Liver (tissue), 9 donors: Measurements from ENCODE around the gene OSBPL10. TPM values are rescaled to one million over a fixed set of nuclear protein-coding genes. Genes with fewer than 3 reads are reported as not detected.

Source experiments
- DNase-seq: peaks from one replicate; pipeline ENCODE4 v3.0.0-alpha.2; 2017; ENCODE audit warnings: low spot score
- H3K27ac ChIP-seq, 2 donors: one replicate each; pipeline ENCODE4 v1.7.0; 2013; ENCODE audit warnings: inconsistent platforms in 2 of 2, low read length in 2 of 2, control low read depth in 1 of 2, low read depth in 1 of 2, mild to moderate bottlenecking in 1 of 2
- H3K27me3 ChIP-seq, 4 donors: one replicate each; pipeline versions ENCODE4 v1.6.1 to v1.7.0; 2013; ENCODE audit warnings: low read length in 3 of 4, inconsistent platforms in 1 of 4, mild to moderate bottlenecking in 1 of 4, moderate library complexity in 1 of 4; ENCODE audit not compliant: control insufficient read depth in 4 of 4, insufficient read depth in 4 of 4
- H3K36me3 ChIP-seq, 4 donors: one replicate each; pipeline versions ENCODE4 v1.6.1 to v1.7.0; 2013; ENCODE audit warnings: low read length in 3 of 4, mild to moderate bottlenecking in 3 of 4, low read depth in 1 of 4, moderate library complexity in 1 of 4; ENCODE audit not compliant: control insufficient read depth in 4 of 4, insufficient read depth in 3 of 4
- H3K4me1 ChIP-seq, 4 donors: one replicate each; pipeline versions ENCODE4 v1.6.1 to v1.7.0; 2013; ENCODE audit warnings: low read length in 3 of 4, mild to moderate bottlenecking in 3 of 4, moderate library complexity in 1 of 4; ENCODE audit not compliant: control insufficient read depth in 4 of 4, insufficient read depth in 4 of 4
- H3K4me3 ChIP-seq, 3 donors: one replicate each; pipeline versions ENCODE4 v1.6.1 to v1.7.0; 2013; ENCODE audit warnings: low read length in 3 of 3, control low read depth in 1 of 3, low read depth in 1 of 3, mild to moderate bottlenecking in 1 of 3
- H3K9ac ChIP-seq, 2 donors: one replicate each; pipeline ENCODE4 v1.7.0; 2013; ENCODE audit warnings: low read length in 2 of 2, mild to moderate bottlenecking in 2 of 2, moderate library complexity in 2 of 2, control low read depth in 1 of 2, low read depth in 1 of 2
- H3K9me3 ChIP-seq, 4 donors: one replicate each; pipeline versions ENCODE4 v1.6.1 to v1.7.0; 2013; ENCODE audit warnings: low read length in 3 of 4; ENCODE audit not compliant: control insufficient read depth in 4 of 4
- ATF3 ChIP-seq: IDR thresholded peaks from 2 replicates; pipeline ENCODE4 v1.6.1; 2016; ENCODE audit warnings: antibody characterized with exemption
- CTCF ChIP-seq: fragments of 150-350 bp; IDR thresholded peaks from 2 replicates; pipeline ENCODE4 v1.5.1; 2017; ENCODE audit warnings: improper control_type of control experiment, low read depth, low read length; ENCODE audit not compliant: missing input control
- EGR1 ChIP-seq, 2 donors: IDR thresholded peaks; 2 replicates each; pipeline ENCODE4 v1.6.1; 2016 to 2018; ENCODE audit warnings: antibody characterized with exemption in 2 of 2, low read depth in 2 of 2
- FOXA2 ChIP-seq: IDR thresholded peaks from 2 replicates; pipeline ENCODE4 v1.6.1; 2016; ENCODE audit warnings: antibody characterized with exemption
- GABPA ChIP-seq, 2 donors: IDR thresholded peaks in 1 of 2; conservative IDR thresholded peaks in 1 of 2; 2 replicates each; pipeline ENCODE4 v1.6.1; 2016; ENCODE audit warnings: antibody characterized with exemption in 2 of 2, mild to moderate bottlenecking in 1 of 2, moderate library complexity in 1 of 2
- HNF4A ChIP-seq, 2 donors: conservative IDR thresholded peaks; 2 replicates each; pipeline ENCODE4 v1.6.1; 2016; ENCODE audit warnings: antibody characterized with exemption in 2 of 2, mild to moderate bottlenecking in 2 of 2
- HNF4G ChIP-seq: IDR thresholded peaks from 2 replicates; pipeline ENCODE4 v1.6.1; 2016; ENCODE audit warnings: antibody characterized with exemption
- JUND ChIP-seq, 2 donors: IDR thresholded peaks; 2 replicates each; pipeline ENCODE4 v1.6.1; 2016; ENCODE audit warnings: antibody characterized with exemption in 2 of 2
- NR2F2 ChIP-seq: IDR thresholded peaks from 2 replicates; pipeline ENCODE4 v1.6.1; 2016; ENCODE audit warnings: antibody characterized with exemption
- RAD21 ChIP-seq, 2 donors: IDR thresholded peaks; 2 replicates each; pipeline ENCODE4 v1.6.1; 2016; ENCODE audit warnings: antibody characterized with exemption in 2 of 2, mild to moderate bottlenecking in 2 of 2
- REST ChIP-seq: IDR thresholded peaks from 2 replicates; pipeline ENCODE4 v1.6.1; 2016; ENCODE audit warnings: antibody characterized with exemption, mild to moderate bottlenecking
- RXRA ChIP-seq, 2 donors: IDR thresholded peaks; 2 replicates each; pipeline ENCODE4 v1.6.1; 2017 to 2018; ENCODE audit warnings: antibody characterized with exemption in 2 of 2, mild to moderate bottlenecking in 1 of 2
- SP1 ChIP-seq: IDR thresholded peaks from 2 replicates; pipeline ENCODE4 v1.6.1; 2018; ENCODE audit warnings: antibody characterized with exemption, mild to moderate bottlenecking
- TAF1 ChIP-seq: conservative IDR thresholded peaks from 2 replicates; pipeline ENCODE4 v1.6.1; 2016; ENCODE audit warnings: antibody characterized with exemption, mild to moderate bottlenecking
- WGBS: extraction: QIAGEN DNeasy Blood & Tissue Kit; methylation state at CpG from one replicate; pipeline ENCODE4 v1.1.7; 2013; 5-methylcytosine and 5-hydroxymethylcytosine counted together
- polyA plus RNA-seq, 2 donors: library from polyadenylated mRNA; stranded (reverse) in 1 of 2; unstranded in 1 of 2; fragments of 200-250 nt in 1 of 2; fragments of >200 nt in 1 of 2; fragmentation: Nextera tagmentation in 1 of 2; extraction: Ambion mirVana in 1 of 2; gene quantifications; one replicate each; pipeline versions ENCODE4 v1.2.1 to v1.2.3, GENCODE V29; 2013 to 2015
- total RNA-seq, 2 donors: library from RNA; depleted of rRNA; stranded (reverse); fragments of >200 nt; gene quantifications; one replicate each; pipeline ENCODE4 v1.2.3, GENCODE V29; 2014
- TF ChIP-seq, protein P1 (sequence below): IDR thresholded peaks from 2 replicates; pipeline ENCODE4 v1.6.1; 2016; ENCODE audit warnings: antibody characterized with exemption
- donor health status: healthy.
- donor health status: healthy.
- donor health status: healthy.
- donor health status: healthy.
- donor health status: healthy.

The OSBPL10 gene
- total and polyA plus RNA-seq, 4 donors = 0.75 to 4.0 (median 1.7) TPM

DNA sequence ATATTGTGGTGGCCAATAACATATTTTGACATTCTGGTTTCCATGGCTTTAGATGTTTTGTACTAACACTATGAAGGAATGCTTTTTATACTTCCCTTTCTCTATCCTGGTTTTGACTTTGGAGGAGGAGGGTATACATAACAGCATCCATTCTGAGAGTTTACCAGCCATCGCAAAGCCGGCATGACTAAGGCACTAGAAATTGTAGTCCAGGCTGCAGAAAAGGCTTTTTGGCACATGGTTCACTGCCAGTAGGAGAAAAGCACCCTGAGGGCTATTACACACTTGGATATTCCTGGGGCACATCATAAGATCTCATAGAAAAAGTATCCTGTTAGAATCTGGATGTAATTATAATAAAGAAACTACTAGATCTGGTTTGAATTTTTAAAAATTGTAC, 346.6 kb downstream of the OSBPL10 start:
- Histone ChIP-seq H3K27ac (no peak overlapping the region), H3K36me3 (peaks cover 6 to 25% (median 11%) of the 10 kb centered on the region in 4 donors), H3K4me3 (no peak overlapping the region), H3K9ac (no peak overlapping the region), H3K27me3 (no peaks in the 10 kb centered on the region), H3K9me3 (no peaks in the 10 kb centered on the region), H3K4me1 (no peaks in the 10 kb centered on the region)
- TF ChIP-seq ATF3 = no peak
- no peak for TF ChIP-seq HNF4A (conservative IDR thresholded peaks at IDR 0.05)
- no peak for TF ChIP-seq RXRA (IDR thresholded peaks at IDR 0.05)
- no peak for TF ChIP-seq NR2F2
- TF ChIP-seq EGR1 (IDR thresholded peaks at IDR 0.05; ENCODE audit: low read depth in 2 of 2) = no peak
- no peak for TF ChIP-seq JUND (IDR thresholded peaks at IDR 0.05)
- TF ChIP-seq RAD21 (IDR thresholded peaks at IDR 0.05) = no peak
- no peak for TF ChIP-seq GABPA (IDR thresholded peaks at IDR 0.05 in 1 of 2, conservative IDR thresholded peaks at IDR 0.05 in 1 of 2)
- TF ChIP-seq HNF4G = no peak
- TF ChIP-seq CTCF = no peak
- TF ChIP-seq, protein P1, sequence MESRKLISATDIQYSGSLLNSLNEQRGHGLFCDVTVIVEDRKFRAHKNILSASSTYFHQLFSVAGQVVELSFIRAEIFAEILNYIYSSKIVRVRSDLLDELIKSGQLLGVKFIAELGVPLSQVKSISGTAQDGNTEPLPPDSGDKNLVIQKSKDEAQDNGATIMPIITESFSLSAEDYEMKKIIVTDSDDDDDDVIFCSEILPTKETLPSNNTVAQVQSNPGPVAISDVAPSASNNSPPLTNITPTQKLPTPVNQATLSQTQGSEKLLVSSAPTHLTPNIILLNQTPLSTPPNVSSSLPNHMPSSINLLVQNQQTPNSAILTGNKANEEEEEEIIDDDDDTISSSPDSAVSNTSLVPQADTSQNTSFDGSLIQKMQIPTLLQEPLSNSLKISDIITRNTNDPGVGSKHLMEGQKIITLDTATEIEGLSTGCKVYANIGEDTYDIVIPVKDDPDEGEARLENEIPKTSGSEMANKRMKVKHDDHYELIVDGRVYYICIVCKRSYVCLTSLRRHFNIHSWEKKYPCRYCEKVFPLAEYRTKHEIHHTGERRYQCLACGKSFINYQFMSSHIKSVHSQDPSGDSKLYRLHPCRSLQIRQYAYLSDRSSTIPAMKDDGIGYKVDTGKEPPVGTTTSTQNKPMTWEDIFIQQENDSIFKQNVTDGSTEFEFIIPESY = no peak
- TF ChIP-seq FOXA2 = no peak
- no peak for TF ChIP-seq REST
- no peak for TF ChIP-seq TAF1
- no peak for DNase-seq
- 95% methylated on average over 2 of the region's 2 CpGs for WGBS

- Histone ChIP-seq H3K4me1 (no peaks in the 10 kb centered on the region), H3K9me3 (no peaks in the 10 kb centered on the region), H3K4me3 (no peak overlapping the region), H3K9ac (no peak overlapping the region), H3K27me3 (no peaks in the 10 kb centered on the region), H3K36me3 (peaks cover 5 to 37% (median 24%) of the 10 kb centered on the region in 4 donors), H3K27ac (no peak overlapping the region)
- TF ChIP-seq GABPA (IDR thresholded peaks at IDR 0.05 in 1 of 2, conservative IDR thresholded peaks at IDR 0.05 in 1 of 2) (no peak), NR2F2 (no peak), JUND (IDR thresholded peaks at IDR 0.05) (no peak), HNF4A (conservative IDR thresholded peaks at IDR 0.05) (no peak), RXRA (IDR thresholded peaks at IDR 0.05) (no peak), HNF4G (no peak), SP1 (no peak), REST (no peak), EGR1 (IDR thresholded peaks at IDR 0.05; ENCODE audit: low read depth in 2 of 2) (no peak), RAD21 (IDR thresholded peaks at IDR 0.05) (no peak)
- no peak for DNase-seq
- 92% methylated on average over 5 of the region's 5 CpGs for WGBS
These were observed 352.0 kb downstream of the OSBPL10 start for GRCh38 chr3:31629054-31629453.
